B cell (primary cell): ENCODE results near the gene LBX2. TPM values are rescaled to one million over a fixed set of nuclear protein-coding genes. Genes with fewer than 3 reads are reported as not detected.

Experiments used
- ATAC-seq: fragments of 200-7000 bp; cut with Tn5 transposase; one replicate; pipeline ENCODE4 v1.10.0; 2021; ENCODE audit warnings: low read depth, mild to moderate bottlenecking, moderate number of reproducible peaks, moderate library complexity
- CTCF ChIA-PET: fragments of 350-600 bp; sonication (Branson Sonifier 250); formaldehyde crosslinking; loops from one replicate; lab custom pipeline; 2021; ENCODE audit warnings: antibody characterized with exemption, inconsistent platforms; lab: Charles Lee
- POLR2A ChIA-PET: fragments of 350-600 bp; sonication (Branson Sonifier 250); formaldehyde crosslinking; loops from one replicate; lab custom pipeline; 2021; ENCODE audit warnings: antibody characterized with exemption; lab: Charles Lee
- DNase-seq: peaks from one replicate; pipeline ENCODE4 v3.0.0; 2013
- H2AFZ ChIP-seq: 2 replicates; pipeline ENCODE4 v1.6.1; 2012; ENCODE audit warnings: mild to moderate bottlenecking, low read depth, low read length; ENCODE audit not compliant: insufficient read depth, poor library complexity, severe bottlenecking
- H3K27ac ChIP-seq, 2 donors: 1 replicate in 1 of 2; 2 replicates in 1 of 2; pipeline ENCODE4 v1.5.1; 2012 to 2013; ENCODE audit warnings: low read length in 2 of 2, mild to moderate bottlenecking in 2 of 2, moderate library complexity in 1 of 2
- H3K27me3 ChIP-seq, 4 experiments: fragments of 200-600 bp in 1 of 4; sonication (generic) in 1 of 4; replicated peaks in 1 of 4; 1 replicate in 2 of 4; 2 replicates in 2 of 4; pipeline versions ENCODE4 v1.6.1 to v1.7.0; 2013 to 2016; ENCODE audit warnings: low read length in 3 of 4, mild to moderate bottlenecking in 2 of 4, mixed read lengths in 1 of 4, moderate library complexity in 1 of 4; ENCODE audit not compliant: insufficient read depth in 4 of 4, control insufficient read depth in 3 of 4; ENCODE audit errors: control extremely low read depth in 1 of 4
- H3K36me3 ChIP-seq, 2 experiments: replicated peaks in 1 of 2; 1 replicate in 1 of 2; 2 replicates in 1 of 2; pipeline versions ENCODE4 v1.6.1 to v1.7.1; 2013; ENCODE audit warnings: low read length in 1 of 2; ENCODE audit not compliant: insufficient read depth in 2 of 2, control insufficient read depth in 1 of 2; ENCODE audit errors: control extremely low read depth in 1 of 2, extremely low read depth in 1 of 2
- H3K4me1 ChIP-seq, 2 donors: fragments of 200-600 bp in 1 of 2; sonication (generic) in 1 of 2; 1 replicate in 1 of 2; 2 replicates in 1 of 2; pipeline versions ENCODE4 v1.5.1 to v1.6.1; 2013 to 2017; ENCODE audit warnings: low read length in 2 of 2; ENCODE audit not compliant: control insufficient read depth in 2 of 2, insufficient read depth in 2 of 2
- H3K4me2 ChIP-seq: replicated peaks from 2 replicates; pipeline ENCODE3; 2012; ENCODE audit warnings: mild to moderate bottlenecking, low read depth, low read length; ENCODE audit not compliant: poor library complexity, severe bottlenecking
- H3K4me3 ChIP-seq, 5 experiments: fragments of 200-600 bp in 1 of 5; sonication (generic) in 1 of 5; 1 replicate in 3 of 5; 2 replicates in 2 of 5; pipeline versions ENCODE4 v1.5.1 to v1.7.0; 2011 to 2016; ENCODE audit warnings: low read length in 4 of 5, mild to moderate bottlenecking in 4 of 5, low read depth in 2 of 5, control low read depth in 1 of 5, moderate library complexity in 1 of 5; ENCODE audit not compliant: insufficient read depth in 1 of 5; ENCODE audit errors: control extremely low read depth in 1 of 5, extremely low read depth in 1 of 5
- H3K79me2 ChIP-seq: fragments of 200-600 bp; sonication (generic); one replicate; pipeline ENCODE4 v1.6.0; 2016; ENCODE audit warnings: low read length; ENCODE audit not compliant: control insufficient read depth, insufficient read depth
- H3K9ac ChIP-seq: fragments of 200-600 bp; sonication (generic); 2 replicates; pipeline ENCODE4 v1.6.1; 2017; ENCODE audit warnings: mild to moderate bottlenecking, low read length, moderate library complexity
- H3K9me3 ChIP-seq, 3 donors: one replicate each; pipeline versions ENCODE4 v1.6.1 to v1.7.1; 2013; ENCODE audit warnings: low read length in 2 of 3; ENCODE audit not compliant: control insufficient read depth in 2 of 3, insufficient read depth in 1 of 3; ENCODE audit errors: control extremely low read depth in 1 of 3
- H4K20me1 ChIP-seq: 2 replicates; pipeline ENCODE4 v1.6.0; 2012; ENCODE audit warnings: mild to moderate bottlenecking, low read length; ENCODE audit not compliant: insufficient read depth, control insufficient read depth, poor library complexity, severe bottlenecking
- H3K27ac Mint-ChIP-seq: one replicate; pipeline ENCODE4 v1.8.0; 2021; ENCODE audit warnings: mixed read lengths
- H3K27me3 Mint-ChIP-seq: one replicate; pipeline ENCODE4 v1.8.0; 2021; ENCODE audit warnings: mixed read lengths
- H3K4me1 Mint-ChIP-seq: one replicate; pipeline ENCODE4 v1.8.0; 2021; ENCODE audit warnings: mixed read lengths
- H3K4me3 Mint-ChIP-seq: one replicate; pipeline ENCODE4 v1.8.0; 2021; ENCODE audit warnings: mixed read lengths
- H3K9me3 Mint-ChIP-seq: one replicate; pipeline ENCODE4 v1.8.0; 2022; ENCODE audit warnings: mixed read lengths; ENCODE audit not compliant: insufficient read depth
- EZH2 ChIP-seq: IDR thresholded peaks from 2 replicates; pipeline ENCODE4 v1.6.1; 2012; ENCODE audit warnings: borderline replicate concordance, low read depth, mild to moderate bottlenecking, moderate library complexity, low read length; ENCODE audit not compliant: insufficient read depth, poor library complexity, severe bottlenecking
- WGBS: methylation state at CpG from one replicate; pipeline ENCODE4 v1.1.5; 2013; ENCODE audit warnings: missing lambda C conversion rate; ENCODE audit not compliant: insufficient coverage; 5-methylcytosine and 5-hydroxymethylcytosine counted together
- intact Hi-C: fragments of 100-400 bp; cut with micrococcal nuclease; formaldehyde crosslinking; loops from one replicate; pipeline ENCODE4 v1.10.0; 2022
- polyA plus RNA-seq: library from polyadenylated mRNA; depleted of rRNA; stranded (reverse); fragments of >200 nt; gene quantifications from 2 replicates; pipeline ENCODE4 v1.2.3, GENCODE V29; 2012
- total RNA-seq, 2 donors: library from RNA; stranded (reverse); fragments of 120-200 nt in 1 of 2; gene quantifications; 1 replicate in 1 of 2; 2 replicates in 1 of 2; pipeline versions ENCODE4 v1.2.3 to v1.2.4, GENCODE V29; 2013 to 2022
- TF ChIP-seq, protein P1 (sequence below): fragments of 200-600 bp; IDR thresholded peaks from one replicate; pipeline ENCODE4 v1.8.0; 2022; ENCODE audit warnings: antibody characterized with exemption, mild to moderate bottlenecking

Gene LBX2
- total and polyA plus RNA-seq, 2 donors (not counting 1 experiment from before 2014, with no cell fraction given) = 1.1 to 2.0 TPM

DNA sequence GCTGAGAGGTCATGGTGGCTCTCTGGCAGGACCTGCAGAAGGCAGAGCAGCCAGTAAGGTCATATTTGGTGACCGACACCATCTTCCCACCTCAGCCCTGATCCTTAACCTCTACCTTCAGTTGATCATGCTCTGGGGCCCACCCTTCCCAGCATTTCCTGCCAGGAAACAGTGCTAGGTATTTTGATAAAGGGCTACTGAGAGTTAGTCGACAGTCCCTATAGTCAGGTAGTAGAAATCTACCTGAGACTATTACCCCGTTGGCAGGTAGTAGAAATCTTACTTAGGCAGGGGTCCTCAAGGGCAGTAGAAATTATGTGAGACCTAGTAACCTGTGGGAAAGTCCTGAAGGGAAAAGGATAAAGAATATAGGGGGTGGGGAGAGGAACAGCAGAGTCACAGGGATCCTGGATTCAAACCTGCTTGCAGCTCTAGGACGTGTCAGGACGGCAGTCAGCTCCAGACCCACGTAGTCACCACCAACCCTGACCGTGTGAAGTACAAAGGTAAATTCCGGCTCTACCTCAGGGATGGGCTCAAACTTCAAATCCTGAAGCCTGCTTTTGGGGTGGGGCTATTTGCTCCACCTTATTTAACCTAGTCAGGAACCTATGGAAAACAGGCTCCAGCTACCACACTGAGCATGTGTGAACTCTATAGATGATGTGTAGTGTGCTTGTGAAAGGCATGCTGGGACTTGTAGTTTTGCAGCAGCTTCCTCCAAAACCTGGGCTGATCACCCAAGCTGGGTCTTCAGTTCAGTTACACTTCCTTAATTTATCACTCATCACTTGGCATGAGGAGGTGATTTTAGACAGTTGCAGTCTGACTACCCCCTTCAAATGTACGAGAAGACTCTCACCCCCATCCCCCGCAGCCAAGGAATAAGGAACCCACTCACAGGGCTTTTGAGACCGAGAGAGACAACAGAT lies 26.6 kb upstream of the LBX2 start, which contains the start of gene DQX1:
DQX1 (minus strand) TSS at position 515 of the 932 bp plus-strand sequence; CDS start at position 13, 502 bp downstream.
- Mint-ChIP-seq H3K9me3 (no peaks in the 10 kb centered on the region), H3K4me3 (peak within 1 kb of the TSS; percentile 59), H3K4me1 (peaks cover 30% of the 10 kb centered on the region), H3K27ac (peak within 1 kb of the TSS; percentile 84), H3K27me3 (no peaks in the 10 kb centered on the region)
- intact Hi-C loops = loop anchor here (5.0 kb wide), 2 partner anchors 789 to 1294 kb away; partner anchors contain the start of genes CCT7, PRADC1 and TPRKB
- 90% methylated on average over 5 of the region's 11 CpGs for WGBS
- ChIA-PET POLR2A (interaction anchor here (0.7 to 1.1 kb wide), 5 partner anchors 10 to 45 kb away, joined by 3 to 4 read pairs (median 3); partner anchors contain the start of genes CCDC142 and TTC31), CTCF (interaction anchor here (1.0 to 9.6 kb wide), 4 partner anchors 17 to 61 kb away, joined by 3 to 71 read pairs (median 6); partner anchors contain the start of genes CCDC142, PCGF1 and TTC31)
- H4K20me1 ChIP-seq = peaks cover 17% of the 10 kb centered on the region
- H3K27me3 ChIP-seq = peaks cover 0 to 2% (median 0%) of the 10 kb centered on the region in 4 experiments
- H3K27ac ChIP-seq = peak within 1 kb of the TSS in 1 of 2 donors; percentile 54
- H3K9me3 ChIP-seq = no peaks in the 10 kb centered on the region
- H3K9ac ChIP-seq = no peak within 1 kb of the TSS
- peaks cover 20% of the 10 kb centered on the region for H3K79me2 ChIP-seq
- TF ChIP-seq EZH2 = no peak
- TF ChIP-seq, protein P1, sequence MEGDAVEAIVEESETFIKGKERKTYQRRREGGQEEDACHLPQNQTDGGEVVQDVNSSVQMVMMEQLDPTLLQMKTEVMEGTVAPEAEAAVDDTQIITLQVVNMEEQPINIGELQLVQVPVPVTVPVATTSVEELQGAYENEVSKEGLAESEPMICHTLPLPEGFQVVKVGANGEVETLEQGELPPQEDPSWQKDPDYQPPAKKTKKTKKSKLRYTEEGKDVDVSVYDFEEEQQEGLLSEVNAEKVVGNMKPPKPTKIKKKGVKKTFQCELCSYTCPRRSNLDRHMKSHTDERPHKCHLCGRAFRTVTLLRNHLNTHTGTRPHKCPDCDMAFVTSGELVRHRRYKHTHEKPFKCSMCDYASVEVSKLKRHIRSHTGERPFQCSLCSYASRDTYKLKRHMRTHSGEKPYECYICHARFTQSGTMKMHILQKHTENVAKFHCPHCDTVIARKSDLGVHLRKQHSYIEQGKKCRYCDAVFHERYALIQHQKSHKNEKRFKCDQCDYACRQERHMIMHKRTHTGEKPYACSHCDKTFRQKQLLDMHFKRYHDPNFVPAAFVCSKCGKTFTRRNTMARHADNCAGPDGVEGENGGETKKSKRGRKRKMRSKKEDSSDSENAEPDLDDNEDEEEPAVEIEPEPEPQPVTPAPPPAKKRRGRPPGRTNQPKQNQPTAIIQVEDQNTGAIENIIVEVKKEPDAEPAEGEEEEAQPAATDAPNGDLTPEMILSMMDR = no peak
- H3K36me3 ChIP-seq = peaks cover 0 to 29% of the 10 kb centered on the region in 2 experiments
- ATAC-seq = no peak
- peaks cover 28 to 35% of the 10 kb centered on the region in 2 donors for H3K4me1 ChIP-seq
- peak within 1 kb of the TSS; percentile 1 for H3K4me2 ChIP-seq
- no peak within 1 kb of the TSS for H3K4me3 ChIP-seq
- DNase-seq = peak; percentile 84
- no peak within 1 kb of the TSS for H2AFZ ChIP-seq
